Lung (tissue), 12 donors: ENCODE data around the gene MELTF. TPM values are rescaled to one million over a fixed set of nuclear protein-coding genes. Genes with fewer than 3 reads are reported as not detected.

Source experiments
- ATAC-seq: fragments of 200-7000 bp; cut with Tn5 transposase; one replicate; pipeline ENCODE4 v1.9.1; 2020; ENCODE audit warnings: moderate number of reproducible peaks; ENCODE audit not compliant: insufficient read depth, low FRiP score
- DNase-seq, 3 donors: peaks; one replicate each; pipeline ENCODE4 v3.0.0-alpha.2; 2013 to 2017
- H3K27ac ChIP-seq, 2 donors: one replicate each; pipeline ENCODE4 v1.5.1; 2013; ENCODE audit warnings: mild to moderate bottlenecking in 2 of 2, moderate library complexity in 2 of 2, control low read depth in 1 of 2, inconsistent platforms in 1 of 2, low read depth in 1 of 2, low read length in 1 of 2
- H3K27me3 ChIP-seq, 3 donors: one replicate each; pipeline ENCODE4 v1.5.1; 2013; ENCODE audit warnings: low read length in 2 of 3; ENCODE audit not compliant: control insufficient read depth in 3 of 3, insufficient read depth in 3 of 3
- H3K36me3 ChIP-seq, 4 donors: one replicate each; pipeline ENCODE4 v1.5.1; 2013; ENCODE audit warnings: low read length in 4 of 4, mild to moderate bottlenecking in 1 of 4, moderate library complexity in 1 of 4; ENCODE audit not compliant: control insufficient read depth in 4 of 4, insufficient read depth in 4 of 4
- H3K4me1 ChIP-seq, 5 donors: one replicate each; pipeline ENCODE4 v1.5.1; 2013; ENCODE audit warnings: low read length in 5 of 5, mild to moderate bottlenecking in 2 of 5, moderate library complexity in 1 of 5; ENCODE audit not compliant: control insufficient read depth in 5 of 5, insufficient read depth in 5 of 5
- H3K4me3 ChIP-seq: one replicate; pipeline ENCODE4 v1.5.1; 2013; ENCODE audit warnings: mild to moderate bottlenecking, control low read depth, moderate library complexity
- H3K9ac ChIP-seq, 2 donors: one replicate each; pipeline ENCODE4 v1.5.1; 2013; ENCODE audit warnings: low read length in 2 of 2, control low read depth in 1 of 2; ENCODE audit not compliant: insufficient read depth in 1 of 2
- H3K9me3 ChIP-seq, 4 donors: one replicate each; pipeline ENCODE4 v1.5.1; 2013; ENCODE audit warnings: low read length in 3 of 4, mild to moderate bottlenecking in 1 of 4, moderate library complexity in 1 of 4; ENCODE audit not compliant: control insufficient read depth in 4 of 4, insufficient read depth in 3 of 4
- WGBS, 2 donors: extraction: QIAGEN DNeasy Blood & Tissue Kit; methylation state at CpG; one replicate each; pipeline ENCODE4 v1.1.7; 2013; 5-methylcytosine and 5-hydroxymethylcytosine counted together
- polyA plus RNA-seq, 2 donors: library from polyadenylated mRNA; stranded (reverse); fragments of 200-250 nt; gene quantifications; one replicate each; pipeline ENCODE4 v1.2.1, GENCODE V29; 2013
- total RNA-seq, 2 donors: library from RNA; depleted of rRNA in 1 of 2; stranded (reverse); fragments of >200 nt in 1 of 2; gene quantifications; one replicate each; pipeline ENCODE4 v1.2.1, GENCODE V29; 2014 to 2021
- TF ChIP-seq, protein P1 (sequence below): IDR thresholded peaks from 2 replicates; pipeline ENCODE4 v1.5.1; 2012; ENCODE audit warnings: mild to moderate bottlenecking; ENCODE audit errors: control extremely low read depth, extremely low read depth
- donor health status: control.
- donor health status: control.
- donor health status: Bipolar disorder and iron deficiency.
- donor health status: healthy.
- donor health status: DM: yes; HTN: yes; CAD: no.

MELTF gene
- total and polyA plus RNA-seq, 4 donors = 2.6 to 10.6 (median 3.9) TPM

GRCh38 chr3:197003461-197004385 lies 25.9 kb downstream of the MELTF start:
- no peak overlapping the region for H3K27ac ChIP-seq
- H3K9me3 ChIP-seq = no peaks in the 10 kb centered on the region
- H3K4me1 ChIP-seq = peaks cover 0 to 12% (median 6%) of the 10 kb centered on the region in 5 donors
- no peaks in the 10 kb centered on the region for H3K27me3 ChIP-seq
- no peak for ATAC-seq
- WGBS, 2 donors = 25 to 39% methylated on average over 42 to 61 of the region's 61 CpGs
- peak; percentile 33 to 43 (median 36) for DNase-seq
- peak overlapping the region; percentile 56 to 57 for H3K9ac ChIP-seq
- H3K36me3 ChIP-seq = no peaks in the 10 kb centered on the region
- peak overlapping the region; percentile 38 for H3K4me3 ChIP-seq
- TF ChIP-seq, protein P1, sequence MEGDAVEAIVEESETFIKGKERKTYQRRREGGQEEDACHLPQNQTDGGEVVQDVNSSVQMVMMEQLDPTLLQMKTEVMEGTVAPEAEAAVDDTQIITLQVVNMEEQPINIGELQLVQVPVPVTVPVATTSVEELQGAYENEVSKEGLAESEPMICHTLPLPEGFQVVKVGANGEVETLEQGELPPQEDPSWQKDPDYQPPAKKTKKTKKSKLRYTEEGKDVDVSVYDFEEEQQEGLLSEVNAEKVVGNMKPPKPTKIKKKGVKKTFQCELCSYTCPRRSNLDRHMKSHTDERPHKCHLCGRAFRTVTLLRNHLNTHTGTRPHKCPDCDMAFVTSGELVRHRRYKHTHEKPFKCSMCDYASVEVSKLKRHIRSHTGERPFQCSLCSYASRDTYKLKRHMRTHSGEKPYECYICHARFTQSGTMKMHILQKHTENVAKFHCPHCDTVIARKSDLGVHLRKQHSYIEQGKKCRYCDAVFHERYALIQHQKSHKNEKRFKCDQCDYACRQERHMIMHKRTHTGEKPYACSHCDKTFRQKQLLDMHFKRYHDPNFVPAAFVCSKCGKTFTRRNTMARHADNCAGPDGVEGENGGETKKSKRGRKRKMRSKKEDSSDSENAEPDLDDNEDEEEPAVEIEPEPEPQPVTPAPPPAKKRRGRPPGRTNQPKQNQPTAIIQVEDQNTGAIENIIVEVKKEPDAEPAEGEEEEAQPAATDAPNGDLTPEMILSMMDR = no peak

- ATAC-seq (peak; percentile 81), DNase-seq (peak; percentile 78 to 84 (median 81))
- Histone ChIP-seq H3K27ac (peak overlapping the region in 1 of 2 donors; percentile 76), H3K4me1 (peaks cover 0 to 12% (median 6%) of the 10 kb centered on the region in 5 donors), H3K9me3 (no peaks in the 10 kb centered on the region), H3K27me3 (no peaks in the 10 kb centered on the region), H3K4me3 (peak overlapping the region; percentile 40), H3K9ac (peak overlapping the region in 1 of 2 donors; percentile 11), H3K36me3 (no peaks in the 10 kb centered on the region)
- TF ChIP-seq, protein P1 = peak; percentile 73
- 0 to 1% methylated on average over 56 to 113 of the region's 113 CpGs for WGBS, 2 donors
Observed at GRCh38 chr3:197002701-197003454, 26.7 kb downstream of the MELTF start.

DNA sequence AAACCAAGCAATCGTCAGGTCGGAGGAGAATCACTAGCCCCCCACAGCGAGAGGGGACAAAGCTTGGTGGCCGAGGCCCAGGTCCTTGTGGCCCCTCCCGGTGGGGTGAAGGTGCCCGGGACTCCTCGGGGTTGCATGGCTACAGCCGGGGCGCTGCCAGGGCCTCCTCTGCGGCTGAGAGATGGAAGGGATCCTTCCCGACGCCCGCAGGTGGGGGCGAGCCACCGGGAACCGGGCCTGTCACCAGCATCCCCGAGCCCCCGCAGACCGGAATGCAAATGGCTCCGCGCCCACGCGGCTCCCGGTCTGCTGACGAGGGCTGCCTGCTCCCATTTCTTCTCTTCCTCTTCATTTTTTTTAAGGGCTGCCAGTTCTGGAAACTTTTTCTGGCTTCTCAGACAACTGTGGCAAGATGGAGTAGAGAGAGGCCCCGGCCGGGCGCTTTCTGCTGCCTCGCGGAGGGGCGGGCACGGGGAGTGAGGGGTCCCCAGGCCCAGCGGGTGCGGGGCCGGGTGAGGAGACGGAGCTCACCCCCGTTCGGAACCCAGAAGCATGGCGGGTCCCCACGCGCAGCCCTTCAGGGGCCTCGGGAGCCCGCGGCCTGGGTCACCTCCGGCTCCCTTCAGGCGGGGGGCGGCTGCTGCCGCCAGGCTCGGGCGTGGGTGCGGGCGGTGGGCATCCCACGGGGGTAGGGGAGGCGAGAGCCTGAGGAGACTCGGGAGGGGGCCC lies 27.5 kb downstream of the MELTF start:
- peaks cover 0 to 12% (median 6%) of the 10 kb centered on the region in 5 donors for H3K4me1 ChIP-seq
- DNase-seq (peak; percentile 41 to 54 (median 47)), ATAC-seq (peak; percentile 38)
- TF ChIP-seq, protein P1 = no peak
- no peaks in the 10 kb centered on the region for H3K36me3 ChIP-seq
- H3K27ac ChIP-seq = peak overlapping the region in 1 of 2 donors; percentile 76
- H3K9me3 ChIP-seq = no peaks in the 10 kb centered on the region
- 21 to 32% methylated on average over 52 to 55 of the region's 55 CpGs for WGBS, 2 donors
- peak overlapping the region; percentile 37 for H3K4me3 ChIP-seq
- H3K9ac ChIP-seq = peak overlapping the region in 1 of 2 donors; percentile 11
- no peaks in the 10 kb centered on the region for H3K27me3 ChIP-seq
